Natural killer cell (primary cell): ENCODE results near the gene ST3GAL2. TPM values are rescaled to one million over a fixed set of nuclear protein-coding genes. Genes with fewer than 3 reads are reported as not detected.
A peak's percentile ranks its signal among the peaks of the same experiment; 100 is the strongest.

Experiments
- ATAC-seq, 3 donors: fragments of 150-1000 bp in 2 of 3; fragments of 200-7000 bp in 1 of 3; cut with Tn5 transposase; 1 replicate in 1 of 3; 2 replicates in 2 of 3; pipeline ENCODE4 v1.10.0; 2021; ENCODE audit warnings: mild to moderate bottlenecking in 2 of 3, moderate library complexity in 2 of 3
- DNase-seq, 2 donors: peaks; one replicate each; pipeline versions ENCODE4 v3.0.0 to v3.0.0-alpha.2; 2013 to 2021; ENCODE audit warnings: mixed read lengths in 1 of 2
- H3K27ac ChIP-seq: one replicate; pipeline ENCODE4 v1.5.1; 2013; ENCODE audit warnings: mild to moderate bottlenecking, low read length
- H3K27me3 ChIP-seq: one replicate; pipeline ENCODE4 v1.6.1; 2013; ENCODE audit warnings: low read length; ENCODE audit not compliant: control insufficient read depth, insufficient read depth
- H3K36me3 ChIP-seq: one replicate; pipeline ENCODE4 v1.6.1; 2013; ENCODE audit warnings: low read length; ENCODE audit not compliant: control insufficient read depth, insufficient read depth
- H3K4me1 ChIP-seq: one replicate; pipeline ENCODE4 v1.6.1; 2013; ENCODE audit warnings: low read length; ENCODE audit not compliant: control insufficient read depth, insufficient read depth
- H3K4me3 ChIP-seq: one replicate; pipeline ENCODE4 v1.5.1; 2013; ENCODE audit warnings: low read length
- H3K9me3 ChIP-seq: one replicate; pipeline ENCODE4 v1.6.1; 2013; ENCODE audit warnings: low read length; ENCODE audit not compliant: control insufficient read depth, insufficient read depth
- H3K27ac Mint-ChIP-seq, 2 donors: one replicate each; pipeline ENCODE4 v1.8.0; 2022; ENCODE audit warnings: mild to moderate bottlenecking in 2 of 2, mixed read lengths in 2 of 2, moderate library complexity in 1 of 2
- H3K27me3 Mint-ChIP-seq, 2 donors: one replicate each; pipeline ENCODE4 v1.8.0; 2022; ENCODE audit warnings: low read depth in 2 of 2, mixed read lengths in 2 of 2
- H3K36me3 Mint-ChIP-seq: one replicate; pipeline ENCODE4 v1.8.0; 2022; ENCODE audit warnings: mixed read lengths
- H3K4me1 Mint-ChIP-seq, 2 donors: one replicate each; pipeline ENCODE4 v1.8.0; 2022; ENCODE audit warnings: mixed read lengths in 2 of 2
- H3K4me3 Mint-ChIP-seq: one replicate; pipeline ENCODE4 v1.8.0; 2022; ENCODE audit warnings: mild to moderate bottlenecking, moderate library complexity, mixed read lengths
- H3K9me3 Mint-ChIP-seq, 2 donors: one replicate each; pipeline ENCODE4 v1.8.0; 2022; ENCODE audit warnings: mixed read lengths in 2 of 2
- WGBS: methylation state at CpG from one replicate; pipeline ENCODE4 v1.1.7; 2013; ENCODE audit warnings: missing lambda C conversion rate; ENCODE audit not compliant: insufficient coverage; 5-methylcytosine and 5-hydroxymethylcytosine counted together
- intact Hi-C: fragments of 100-400 bp; cut with micrococcal nuclease; formaldehyde crosslinking; loops from one replicate; pipeline ENCODE4 v1.14.2; 2022
- total RNA-seq, 4 donors: library from RNA; stranded (reverse); fragments of 120-200 nt in 1 of 4; gene quantifications; one replicate each; pipeline versions ENCODE4 v1.2.3 to v1.2.4, GENCODE V29; 2013 to 2022
- TF ChIP-seq, protein P1 (sequence below): fragments of 200-600 bp; IDR thresholded peaks from one replicate; pipeline ENCODE4 v1.8.0; 2022; ENCODE audit warnings: antibody characterized with exemption

Gene ST3GAL2
- total RNA-seq, 3 donors from 2014 or later (not counting 1 experiment from before 2014, with no cell fraction given), result 25.9 to 39.1 (median 36.9) TPM

DNA sequence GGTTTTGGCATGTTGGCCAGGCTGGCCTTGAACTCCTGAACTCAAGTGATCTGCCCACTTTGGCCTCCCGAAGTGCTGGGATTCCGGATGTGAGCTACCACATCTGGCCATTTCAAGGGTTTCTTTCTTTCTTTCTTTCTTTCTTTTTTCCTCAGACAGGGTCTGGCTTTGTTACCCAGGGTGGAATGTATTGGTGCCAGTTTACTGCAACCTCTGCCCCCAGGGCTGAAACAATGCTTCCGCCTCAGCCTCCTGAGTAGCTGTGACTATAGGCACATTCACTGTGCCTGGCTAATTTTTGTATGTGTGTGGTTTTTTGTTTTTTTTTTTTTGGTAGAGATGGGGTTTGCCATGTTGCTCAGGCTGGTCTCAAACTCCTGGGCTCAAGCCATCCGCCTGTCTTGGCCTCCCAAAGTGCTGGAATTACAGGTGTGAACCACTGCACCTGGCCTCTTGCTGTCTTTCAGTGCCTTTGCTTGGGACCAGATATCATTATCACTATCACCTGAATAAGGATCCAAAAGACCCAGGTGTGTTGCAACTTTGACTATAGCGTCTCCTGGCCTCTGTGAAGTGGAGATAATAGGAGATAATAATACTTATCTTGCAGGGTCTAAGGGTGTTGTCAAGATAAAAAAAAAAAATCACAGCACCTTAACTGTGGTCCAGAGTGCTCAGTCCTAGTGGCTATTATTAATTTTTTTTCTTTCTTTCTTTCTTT lies 18.7 kb upstream of the ST3GAL2 start:
- Histone ChIP-seq H3K4me3 (no peak overlapping the region), H3K4me1 (peaks cover 35% of the 10 kb centered on the region), H3K9me3 (no peaks in the 10 kb centered on the region), H3K36me3 (no peaks in the 10 kb centered on the region), H3K27ac (no peak overlapping the region), H3K27me3 (no peaks in the 10 kb centered on the region)
- intact Hi-C loops, result no loop called here
- DNase-seq (no peak), ATAC-seq (no peak)
- peaks cover 10 to 32% of the 10 kb centered on the region in 2 donors for H3K4me1 Mint-ChIP-seq
- TF ChIP-seq, protein P1, sequence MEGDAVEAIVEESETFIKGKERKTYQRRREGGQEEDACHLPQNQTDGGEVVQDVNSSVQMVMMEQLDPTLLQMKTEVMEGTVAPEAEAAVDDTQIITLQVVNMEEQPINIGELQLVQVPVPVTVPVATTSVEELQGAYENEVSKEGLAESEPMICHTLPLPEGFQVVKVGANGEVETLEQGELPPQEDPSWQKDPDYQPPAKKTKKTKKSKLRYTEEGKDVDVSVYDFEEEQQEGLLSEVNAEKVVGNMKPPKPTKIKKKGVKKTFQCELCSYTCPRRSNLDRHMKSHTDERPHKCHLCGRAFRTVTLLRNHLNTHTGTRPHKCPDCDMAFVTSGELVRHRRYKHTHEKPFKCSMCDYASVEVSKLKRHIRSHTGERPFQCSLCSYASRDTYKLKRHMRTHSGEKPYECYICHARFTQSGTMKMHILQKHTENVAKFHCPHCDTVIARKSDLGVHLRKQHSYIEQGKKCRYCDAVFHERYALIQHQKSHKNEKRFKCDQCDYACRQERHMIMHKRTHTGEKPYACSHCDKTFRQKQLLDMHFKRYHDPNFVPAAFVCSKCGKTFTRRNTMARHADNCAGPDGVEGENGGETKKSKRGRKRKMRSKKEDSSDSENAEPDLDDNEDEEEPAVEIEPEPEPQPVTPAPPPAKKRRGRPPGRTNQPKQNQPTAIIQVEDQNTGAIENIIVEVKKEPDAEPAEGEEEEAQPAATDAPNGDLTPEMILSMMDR, result no peak
- H3K27ac Mint-ChIP-seq, result no peak overlapping the region
- H3K27me3 Mint-ChIP-seq, result no peaks in the 10 kb centered on the region
- no peaks in the 10 kb centered on the region for H3K9me3 Mint-ChIP-seq
- H3K4me3 Mint-ChIP-seq, result peak overlapping the region; percentile 31
- whole genome bisulfite sequencing, result 95% methylated on average over 5 of the region's 5 CpGs
- H3K36me3 Mint-ChIP-seq, result no peaks in the 10 kb centered on the region

GRCh38 chr16:70455910-70456309 lies 17.0 kb upstream of the ST3GAL2 start:
- intact Hi-C loops, result no loop called here
- WGBS, result 96% methylated on average over 7 of the region's 7 CpGs
- peaks cover 26% of the 10 kb centered on the region for H3K4me1 ChIP-seq

GRCh38 chr16:70454222-70455034 lies 15.5 kb upstream of the ST3GAL2 start, which contains the start of gene FCSK:
TSS of gene FCSK (plus strand) at chr16:70454595. CDS start at chr16:70463191, 8,596 bp downstream.
- H3K36me3 Mint-ChIP-seq, result no peaks in the 10 kb centered on the region
- peak within 1 kb of the TSS; percentile 83 to 92 for H3K27ac Mint-ChIP-seq
- H3K27me3 Mint-ChIP-seq, result no peaks in the 10 kb centered on the region
- intact Hi-C loops, result loop anchor here (1.0 to 5.0 kb wide), 3 partner anchors 15 to 73 kb away; partner anchors contain the start of gene ST3GAL2
- peak within 1 kb of the TSS; percentile 73 for H3K4me3 ChIP-seq
- H3K9me3 ChIP-seq, result no peaks in the 10 kb centered on the region
- H3K4me1 ChIP-seq, result peaks cover 21% of the 10 kb centered on the region
- no peaks in the 10 kb centered on the region for H3K27me3 ChIP-seq
- DNase-seq (peak; percentile 68 to 84), ATAC-seq (peak; percentile 87 to 94 (median 92))
- no peaks in the 10 kb centered on the region for H3K36me3 ChIP-seq
- H3K27ac ChIP-seq, result peak within 1 kb of the TSS; percentile 89
- under 1% methylated on average over 67 of the region's 67 CpGs for WGBS
- H3K4me3 Mint-ChIP-seq, result peak within 1 kb of the TSS; percentile 95
- no peaks in the 10 kb centered on the region for H3K9me3 Mint-ChIP-seq
- TF ChIP-seq, protein P1, result no peak
- peaks cover 10 to 20% of the 10 kb centered on the region in 2 donors for H3K4me1 Mint-ChIP-seq

More at GRCh38 chr16:70455910-70456309, 17.0 kb upstream of the ST3GAL2 start:
- Mint-ChIP-seq H3K27ac (no peak overlapping the region), H3K27me3 (no peaks in the 10 kb centered on the region), H3K4me3 (peak overlapping the region; percentile 64), H3K36me3 (no peaks in the 10 kb centered on the region), H3K9me3 (no peaks in the 10 kb centered on the region), H3K4me1 (peaks cover 10 to 24% of the 10 kb centered on the region in 2 donors)
- TF ChIP-seq, protein P1, result no peak
- Histone ChIP-seq H3K27me3 (no peaks in the 10 kb centered on the region), H3K4me3 (no peak overlapping the region), H3K36me3 (no peaks in the 10 kb centered on the region), H3K27ac (no peak overlapping the region), H3K9me3 (no peaks in the 10 kb centered on the region)
- DNase-seq, result no peak
- ATAC-seq, result no peak
